Fibroblast of the aortic adventitia (primary cell): ENCODE data around the gene TLDC2. TPM values are rescaled to one million over a fixed set of nuclear protein-coding genes. Genes with fewer than 3 reads are reported as not detected.
"Not testable (repeated sequence)": the region's sequence is repeated elsewhere in the genome, so short reads cannot be mapped to it uniquely, and the experiment has no call there.

Experiments used
- DNase-seq: peaks from one replicate; pipeline ENCODE4 v3.0.0-alpha.2; 2010; ENCODE audit warnings: low read depth
- H3K4me3 ChIP-seq: 2 replicates; pipeline ENCODE4 v1.5.1; 2011; ENCODE audit warnings: low read depth, mild to moderate bottlenecking, control low read depth, low read length, moderate library complexity
- CTCF ChIP-seq: IDR thresholded peaks from 2 replicates; pipeline ENCODE4 v1.5.1; 2011; ENCODE audit warnings: mild to moderate bottlenecking, low read length, control low read depth, inconsistent platforms; ENCODE audit not compliant: insufficient read depth
- total RNA-seq: library from RNA; depleted of rRNA; stranded (reverse); fragments of >200 nt; gene quantifications from 2 replicates; pipeline ENCODE4 v1.2.3, GENCODE V29; 2012; ENCODE audit warnings: low replicate concordance

TLDC2 gene
- total RNA-seq, 1 donor = 0.18 TPM

GRCh38 chr20:36835025-36835424 lies 40.9 kb upstream of the TLDC2 start:
- no peak for TF ChIP-seq CTCF
- no peak overlapping the region for H3K4me3 ChIP-seq

GRCh38 chr20:36835453-36836198 lies 40.3 kb upstream of the TLDC2 start:
- peak; percentile 94 for DNase-seq
- H3K4me3 ChIP-seq = peak overlapping the region; percentile 9
- TF ChIP-seq CTCF = no peak

More at GRCh38 chr20:36835025-36835424, 40.9 kb upstream of the TLDC2 start:
- no peak for DNase-seq

GRCh38 chr20:36836591-36837269 lies 39.2 kb upstream of the TLDC2 start:
- TF ChIP-seq CTCF = peak; percentile 46
- DNase-seq = no peak
- no peak overlapping the region for H3K4me3 ChIP-seq

- H3K4me3 ChIP-seq, DNase-seq: not testable (repeated sequence)
Measured at GRCh38 chr20:36838376-36838775, 37.6 kb upstream of the TLDC2 start.

GRCh38 chr20:36839150-36839549 lies 36.8 kb upstream of the TLDC2 start:
- no peak overlapping the region for H3K4me3 ChIP-seq
- TF ChIP-seq CTCF = no peak
- no peak for DNase-seq

GRCh38 chr20:36841030-36841429 lies 34.9 kb upstream of the TLDC2 start:
- not testable (repeated sequence) for DNase-seq

GRCh38 chr20:36845288-36845971 lies 30.5 kb upstream of the TLDC2 start:
- DNase-seq = no peak
- H3K4me3 ChIP-seq = no peak overlapping the region
- TF ChIP-seq CTCF = no peak

More at GRCh38 chr20:36841030-36841429, 34.9 kb upstream of the TLDC2 start:
- H3K4me3 ChIP-seq = not testable (repeated sequence)
